ENCODE data around the gene APOA1.

The APOA1 gene

DNA sequence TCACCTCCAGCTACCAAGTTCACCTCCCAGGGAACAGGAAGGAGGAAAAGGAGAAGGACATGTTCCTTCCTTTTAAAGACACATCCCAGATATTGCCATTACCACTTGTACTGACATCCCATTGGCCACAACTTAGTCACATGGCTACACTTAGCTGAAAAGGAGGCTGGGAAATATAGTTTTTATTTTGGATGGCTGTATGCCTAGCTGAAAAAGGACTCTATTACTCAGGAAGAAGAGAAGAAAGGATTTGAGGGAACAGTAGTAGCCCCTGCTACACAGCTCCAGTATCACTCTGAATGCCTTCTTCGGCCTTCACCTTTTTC, 43.7 kb downstream of the APOA1 start:
- H4K12ac ChIP-seq (ENCODE audit: low read depth, low read length): no peak overlapping the region
- no peaks in the 10 kb centered on the region for H3K9me3 ChIP-seq (ENCODE audit: insufficient read depth, low read depth, low read length)
- H2BK12ac ChIP-seq (ENCODE audit: low read length): no peak overlapping the region
- no peak overlapping the region for H4K91ac ChIP-seq (ENCODE audit: low read depth, low read length)
- no peaks in the 10 kb centered on the region for H3K79me1 ChIP-seq (ENCODE audit: low read length)
- DNase-seq: no peak
- no peak overlapping the region for H3K14ac ChIP-seq (ENCODE audit: low read length)
- H3K27me3 ChIP-seq (ENCODE audit: insufficient read depth, low read length): no peaks in the 10 kb centered on the region
- no peak overlapping the region for H3K27ac ChIP-seq (ENCODE audit: low read depth, low read length)
- H3K4me1 ChIP-seq (ENCODE audit: control insufficient read depth in 1 of 2, insufficient read depth in 2 of 2, low read length in 2 of 2): peaks cover 9 to 17% of the 10 kb centered on the region in 2 experiments
- no peak overlapping the region for H3K4me3 ChIP-seq (ENCODE audit: low read depth, low read length)
- H3K4ac ChIP-seq (ENCODE audit: low read depth, low read length): no peak overlapping the region
- H3K79me2 ChIP-seq (ENCODE audit: control insufficient read depth, insufficient read depth, low read length, poor library complexity): no peaks in the 10 kb centered on the region
- H3K9ac ChIP-seq (ENCODE audit: low read length): no peak overlapping the region
- no peaks in the 10 kb centered on the region for H3K36me3 ChIP-seq (ENCODE audit: control insufficient read depth in 1 of 2, insufficient read depth in 2 of 2, low read length in 2 of 2)
- H3K18ac ChIP-seq (ENCODE audit: low read length): no peak overlapping the region
- H2AFZ ChIP-seq (ENCODE audit: insufficient read depth, low read length, poor library complexity): no peak overlapping the region
- H3K4me2 ChIP-seq (ENCODE audit: low read length): no peak overlapping the region
- no CpG with 5 or more reads among the region's 1 CpG for WGBS (ENCODE audit: extremely low coverage, insufficient coverage, insufficient read length)
- H4K8ac ChIP-seq (ENCODE audit: low read depth, low read length): no peak overlapping the region
- no peak overlapping the region for H3K23ac ChIP-seq (ENCODE audit: low read length)
- no peak overlapping the region for H2AK5ac ChIP-seq (ENCODE audit: low read length)
- no peak overlapping the region for H2BK5ac ChIP-seq (ENCODE audit: low read depth, low read length, poor library complexity)
- H2BK120ac ChIP-seq (ENCODE audit: insufficient read depth, low read length, poor library complexity): no peak overlapping the region

DNA sequence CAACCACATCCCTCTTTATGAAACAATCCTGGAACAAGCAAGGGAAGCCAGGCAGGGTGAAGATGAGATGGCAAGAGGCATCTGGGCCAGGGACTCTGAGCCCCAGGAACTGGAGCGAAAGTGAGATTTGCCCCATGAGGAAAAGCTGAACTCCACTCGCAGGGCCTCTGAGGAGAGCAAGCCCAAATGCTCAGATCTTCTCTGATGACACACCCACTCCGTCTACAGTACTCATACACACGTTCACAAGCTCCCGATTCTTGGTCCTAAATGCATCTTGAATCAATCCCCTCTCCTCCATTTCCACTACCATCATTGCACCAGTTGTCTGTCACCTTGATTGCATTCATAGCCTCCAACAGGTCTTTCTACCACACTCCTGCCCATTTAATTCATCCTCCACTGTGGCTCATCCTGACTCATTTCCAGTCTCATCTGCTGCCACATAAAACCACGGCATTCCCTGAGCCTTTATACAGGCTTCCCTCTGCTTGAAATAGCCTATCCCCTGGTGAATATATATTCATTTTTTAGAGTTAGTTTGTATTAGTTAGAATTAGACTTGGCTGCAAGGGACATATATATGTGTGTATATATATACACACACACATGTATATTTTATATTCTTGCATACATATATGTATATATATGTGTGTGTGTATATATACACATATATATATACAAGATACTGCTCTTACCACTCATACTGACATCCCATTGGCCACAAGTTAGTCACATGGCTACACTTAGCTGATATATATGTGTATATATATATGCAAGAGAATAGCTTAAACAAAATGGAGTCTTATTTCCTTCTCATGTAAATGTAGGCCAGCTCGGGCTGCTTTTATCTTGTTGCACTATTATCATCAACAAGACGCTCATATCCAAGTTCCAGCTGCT, 44.3 kb downstream of the APOA1 start:
- H4K91ac ChIP-seq (ENCODE audit: low read depth, low read length): no peak overlapping the region
- no peak overlapping the region for H3K4ac ChIP-seq (ENCODE audit: low read depth, low read length)
- no CpG with 5 or more reads among the region's 8 CpGs for WGBS (ENCODE audit: extremely low coverage, insufficient coverage, insufficient read length)
- no peaks in the 10 kb centered on the region for H3K9me3 ChIP-seq (ENCODE audit: insufficient read depth, low read depth, low read length)
- no peak overlapping the region for H2AFZ ChIP-seq (ENCODE audit: insufficient read depth, low read length, poor library complexity)
- peaks cover 3% of the 10 kb centered on the region for H3K79me1 ChIP-seq (ENCODE audit: low read length)
- no peak overlapping the region for H3K4me3 ChIP-seq (ENCODE audit: low read depth, low read length)
- no peak overlapping the region for H4K12ac ChIP-seq (ENCODE audit: low read depth, low read length)
- H4K8ac ChIP-seq (ENCODE audit: low read depth, low read length): no peak overlapping the region
- H3K79me2 ChIP-seq (ENCODE audit: control insufficient read depth, insufficient read depth, low read length, poor library complexity): peaks cover 2% of the 10 kb centered on the region
- H3K23ac ChIP-seq (ENCODE audit: low read length): no peak overlapping the region
- H3K27ac ChIP-seq (ENCODE audit: low read depth, low read length): no peak overlapping the region
- H2AK5ac ChIP-seq (ENCODE audit: low read length): no peak overlapping the region
- DNase-seq: no peak
- no peak overlapping the region for H3K18ac ChIP-seq (ENCODE audit: low read length)
- H2BK12ac ChIP-seq (ENCODE audit: low read length): no peak overlapping the region
- no peak overlapping the region for H3K4me2 ChIP-seq (ENCODE audit: low read length)
- no peak overlapping the region for H3K9ac ChIP-seq (ENCODE audit: low read length)
- no peak overlapping the region for H3K14ac ChIP-seq (ENCODE audit: low read length)
- peaks cover 15 to 24% of the 10 kb centered on the region in 2 experiments for H3K4me1 ChIP-seq (ENCODE audit: control insufficient read depth in 1 of 2, insufficient read depth in 2 of 2, low read length in 2 of 2)
- H2BK120ac ChIP-seq (ENCODE audit: insufficient read depth, low read length, poor library complexity): no peak overlapping the region
- H3K36me3 ChIP-seq (ENCODE audit: control insufficient read depth in 1 of 2, insufficient read depth in 2 of 2, low read length in 2 of 2): no peaks in the 10 kb centered on the region
- H3K27me3 ChIP-seq (ENCODE audit: insufficient read depth, low read length): no peaks in the 10 kb centered on the region
- no peak overlapping the region for H2BK5ac ChIP-seq (ENCODE audit: low read depth, low read length, poor library complexity)

GRCh38 chr11:116792144-116792868, 45.1 kb downstream of the APOA1 start:
- Histone ChIP-seq H3K27ac (ENCODE audit: low read depth, low read length) (no peak overlapping the region), H3K27me3 (ENCODE audit: insufficient read depth, low read length) (no peaks in the 10 kb centered on the region), H3K4me1 (ENCODE audit: control insufficient read depth in 1 of 2, insufficient read depth in 2 of 2, low read length in 2 of 2) (peaks cover 15 to 24% of the 10 kb centered on the region in 2 experiments), H3K18ac (ENCODE audit: low read length) (no peak overlapping the region), H3K4ac (ENCODE audit: low read depth, low read length) (no peak overlapping the region), H3K9me3 (ENCODE audit: insufficient read depth, low read depth, low read length) (no peaks in the 10 kb centered on the region), H4K12ac (ENCODE audit: low read depth, low read length) (no peak overlapping the region), H3K79me2 (ENCODE audit: control insufficient read depth, insufficient read depth, low read length, poor library complexity) (peaks cover 8% of the 10 kb centered on the region), H3K79me1 (ENCODE audit: low read length) (peaks cover 7% of the 10 kb centered on the region), H3K14ac (ENCODE audit: low read length) (no peak overlapping the region), H3K9ac (ENCODE audit: low read length) (no peak overlapping the region), H2BK120ac (ENCODE audit: insufficient read depth, low read length, poor library complexity) (no peak overlapping the region), H2BK5ac (ENCODE audit: low read depth, low read length, poor library complexity) (no peak overlapping the region), H2AK5ac (ENCODE audit: low read length) (no peak overlapping the region), H2BK12ac (ENCODE audit: low read length) (no peak overlapping the region), H3K4me2 (ENCODE audit: low read length) (no peak overlapping the region), H3K23ac (ENCODE audit: low read length) (no peak overlapping the region), H4K8ac (ENCODE audit: low read depth, low read length) (no peak overlapping the region), H4K91ac (ENCODE audit: low read depth, low read length) (no peak overlapping the region), H2AFZ (ENCODE audit: insufficient read depth, low read length, poor library complexity) (no peak overlapping the region), H3K4me3 (ENCODE audit: low read depth, low read length) (no peak overlapping the region), H3K36me3 (ENCODE audit: control insufficient read depth in 1 of 2, insufficient read depth in 2 of 2, low read length in 2 of 2) (no peaks in the 10 kb centered on the region)
- no peak for DNase-seq
- no CpG with 5 or more reads among the region's 8 CpGs for WGBS (ENCODE audit: extremely low coverage, insufficient coverage, insufficient read length)

- H2AFZ ChIP-seq (ENCODE audit: insufficient read depth, low read length, poor library complexity): no peak within 1 kb of the TSS
- DNase-seq: no peak
- no peak within 1 kb of the TSS for H3K14ac ChIP-seq (ENCODE audit: low read length)
- no peak within 1 kb of the TSS for H3K4me3 ChIP-seq (ENCODE audit: low read depth, low read length)
- H2BK12ac ChIP-seq (ENCODE audit: low read length): no peak within 1 kb of the TSS
- H3K79me2 ChIP-seq (ENCODE audit: control insufficient read depth, insufficient read depth, low read length, poor library complexity): peaks cover 9% of the 10 kb centered on the region
- H3K9ac ChIP-seq (ENCODE audit: low read length): no peak within 1 kb of the TSS
- no peak within 1 kb of the TSS for H4K8ac ChIP-seq (ENCODE audit: low read depth, low read length)
- H2BK5ac ChIP-seq (ENCODE audit: low read depth, low read length, poor library complexity): no peak within 1 kb of the TSS
- H3K27me3 ChIP-seq (ENCODE audit: insufficient read depth, low read length): no peaks in the 10 kb centered on the region
- H4K12ac ChIP-seq (ENCODE audit: low read depth, low read length): no peak within 1 kb of the TSS
- H3K4me2 ChIP-seq (ENCODE audit: low read length): no peak within 1 kb of the TSS
- no peak within 1 kb of the TSS for H3K4ac ChIP-seq (ENCODE audit: low read depth, low read length)
- no peak within 1 kb of the TSS for H4K91ac ChIP-seq (ENCODE audit: low read depth, low read length)
- H3K9me3 ChIP-seq (ENCODE audit: insufficient read depth, low read depth, low read length): no peaks in the 10 kb centered on the region
- no peaks in the 10 kb centered on the region for H3K36me3 ChIP-seq (ENCODE audit: control insufficient read depth in 1 of 2, insufficient read depth in 2 of 2, low read length in 2 of 2)
- peaks cover 7% of the 10 kb centered on the region for H3K79me1 ChIP-seq (ENCODE audit: low read length)
- no CpG with 5 or more reads among the region's 7 CpGs for WGBS (ENCODE audit: extremely low coverage, insufficient coverage, insufficient read length)
- no peak within 1 kb of the TSS for H3K27ac ChIP-seq (ENCODE audit: low read depth, low read length)
- peaks cover 18 to 27% of the 10 kb centered on the region in 2 experiments for H3K4me1 ChIP-seq (ENCODE audit: control insufficient read depth in 1 of 2, insufficient read depth in 2 of 2, low read length in 2 of 2)
- no peak within 1 kb of the TSS for H3K18ac ChIP-seq (ENCODE audit: low read length)
- no peak within 1 kb of the TSS for H3K23ac ChIP-seq (ENCODE audit: low read length)
- no peak within 1 kb of the TSS for H2AK5ac ChIP-seq (ENCODE audit: low read length)
- no peak within 1 kb of the TSS for H2BK120ac ChIP-seq (ENCODE audit: insufficient read depth, low read length, poor library complexity)
Observed at GRCh38 chr11:116791813-116792143, 45.6 kb downstream of the APOA1 start, which contains the start of gene APOA5. APOA5 (minus strand) TSS chr11:116791879; CDS start chr11:116791860, 19 bp downstream.
